Suprapubic skin (tissue), 4 donors: ENCODE results near the gene PPP6R3.

Source experiments
- POLR2A ChIP-seq, 2 donors: fragments of 450-650 bp; IDR thresholded peaks; one replicate each; pipeline ENCODE4 v1.6.1; 2017; ENCODE audit warnings: antibody characterized with exemption in 2 of 2, mild to moderate bottlenecking in 2 of 2, moderate library complexity in 2 of 2
- POLR2AphosphoS5 ChIP-seq, 3 donors: sonication (generic); formaldehyde crosslinking; IDR thresholded peaks; one replicate each; pipeline ENCODE4 v1.6.1; 2017; ENCODE audit warnings: antibody characterized with exemption in 3 of 3

GRCh38 chr11:68445531-68446035, 15.0 kb upstream of the PPP6R3 start:
- TF ChIP-seq POLR2A (IDR thresholded peaks at IDR 0.05), result no peak
- no peak for TF ChIP-seq POLR2AphosphoS5 (IDR thresholded peaks at IDR 0.05)
